Measurements from ENCODE around the gene ONECUT3. TPM values are rescaled to one million over a fixed set of nuclear protein-coding genes. Genes with fewer than 3 reads are reported as not detected.

The ONECUT3 gene
- total RNA-seq, 2 donors from 2014 or later, result 0.05 TPM; not detected in 1

DNA sequence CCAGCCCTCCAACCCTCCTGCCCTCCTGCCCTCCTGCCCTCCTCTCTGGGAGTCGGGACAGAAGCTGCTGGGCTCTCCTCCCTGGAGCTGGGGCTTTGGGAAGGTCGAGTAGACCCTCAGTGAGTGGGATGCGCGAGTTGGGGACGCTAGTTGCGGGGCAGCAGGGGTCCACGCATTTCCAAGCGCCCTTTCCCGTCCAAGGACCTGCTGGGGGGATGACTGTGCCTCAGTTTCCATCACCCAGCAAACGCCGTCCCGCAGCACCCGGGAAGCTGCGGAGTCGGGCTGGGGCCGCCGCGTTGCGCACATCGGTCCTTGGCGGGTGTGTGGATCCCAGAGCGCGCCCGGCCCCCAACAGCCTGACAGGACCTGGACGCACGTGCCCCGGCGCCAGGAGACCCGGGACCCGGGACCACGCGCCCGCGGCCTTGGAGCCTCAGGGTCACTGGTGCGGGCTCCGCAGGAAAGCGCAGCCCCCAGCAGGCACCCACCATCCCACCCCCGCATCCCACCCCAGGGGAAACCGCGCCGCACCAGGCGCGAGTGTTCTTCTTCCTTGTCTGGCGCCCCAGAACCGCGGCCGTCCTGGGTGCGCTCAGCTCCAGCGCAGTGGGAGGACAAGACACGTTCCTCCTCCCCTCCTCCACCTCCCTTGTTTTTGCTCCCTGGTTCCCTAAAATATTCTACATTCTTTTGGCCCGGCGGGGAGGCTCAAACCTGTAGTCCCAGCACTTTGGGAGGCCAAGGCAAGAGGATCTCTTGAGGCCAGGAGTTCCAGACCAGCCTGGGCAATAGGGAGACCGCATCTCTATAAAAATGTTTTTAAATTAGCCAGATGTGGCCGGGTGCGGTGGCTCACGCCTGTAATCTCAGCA is 9.2 kb downstream of the ONECUT3 start:
- Histone ChIP-seq H3K4me1 (no peaks in the 10 kb centered on the region), H3K9me3 (no peaks in the 10 kb centered on the region), H3K27me3 (peaks cover 88% of the 10 kb centered on the region), H3K27ac (no peak overlapping the region), H3K36me3 (no peaks in the 10 kb centered on the region), H3K4me3 (no peak overlapping the region), H3K9ac (ENCODE audit: low read depth in 2 of 2, low read length in 2 of 2) (no peak overlapping the region)
- intact Hi-C loops (cut with DNase I), result no loop called here
- TF ChIP-seq, protein P1, sequence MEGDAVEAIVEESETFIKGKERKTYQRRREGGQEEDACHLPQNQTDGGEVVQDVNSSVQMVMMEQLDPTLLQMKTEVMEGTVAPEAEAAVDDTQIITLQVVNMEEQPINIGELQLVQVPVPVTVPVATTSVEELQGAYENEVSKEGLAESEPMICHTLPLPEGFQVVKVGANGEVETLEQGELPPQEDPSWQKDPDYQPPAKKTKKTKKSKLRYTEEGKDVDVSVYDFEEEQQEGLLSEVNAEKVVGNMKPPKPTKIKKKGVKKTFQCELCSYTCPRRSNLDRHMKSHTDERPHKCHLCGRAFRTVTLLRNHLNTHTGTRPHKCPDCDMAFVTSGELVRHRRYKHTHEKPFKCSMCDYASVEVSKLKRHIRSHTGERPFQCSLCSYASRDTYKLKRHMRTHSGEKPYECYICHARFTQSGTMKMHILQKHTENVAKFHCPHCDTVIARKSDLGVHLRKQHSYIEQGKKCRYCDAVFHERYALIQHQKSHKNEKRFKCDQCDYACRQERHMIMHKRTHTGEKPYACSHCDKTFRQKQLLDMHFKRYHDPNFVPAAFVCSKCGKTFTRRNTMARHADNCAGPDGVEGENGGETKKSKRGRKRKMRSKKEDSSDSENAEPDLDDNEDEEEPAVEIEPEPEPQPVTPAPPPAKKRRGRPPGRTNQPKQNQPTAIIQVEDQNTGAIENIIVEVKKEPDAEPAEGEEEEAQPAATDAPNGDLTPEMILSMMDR (IDR thresholded peaks at IDR 0.05), result no peak
- DNase-seq, result no peak

DNA sequence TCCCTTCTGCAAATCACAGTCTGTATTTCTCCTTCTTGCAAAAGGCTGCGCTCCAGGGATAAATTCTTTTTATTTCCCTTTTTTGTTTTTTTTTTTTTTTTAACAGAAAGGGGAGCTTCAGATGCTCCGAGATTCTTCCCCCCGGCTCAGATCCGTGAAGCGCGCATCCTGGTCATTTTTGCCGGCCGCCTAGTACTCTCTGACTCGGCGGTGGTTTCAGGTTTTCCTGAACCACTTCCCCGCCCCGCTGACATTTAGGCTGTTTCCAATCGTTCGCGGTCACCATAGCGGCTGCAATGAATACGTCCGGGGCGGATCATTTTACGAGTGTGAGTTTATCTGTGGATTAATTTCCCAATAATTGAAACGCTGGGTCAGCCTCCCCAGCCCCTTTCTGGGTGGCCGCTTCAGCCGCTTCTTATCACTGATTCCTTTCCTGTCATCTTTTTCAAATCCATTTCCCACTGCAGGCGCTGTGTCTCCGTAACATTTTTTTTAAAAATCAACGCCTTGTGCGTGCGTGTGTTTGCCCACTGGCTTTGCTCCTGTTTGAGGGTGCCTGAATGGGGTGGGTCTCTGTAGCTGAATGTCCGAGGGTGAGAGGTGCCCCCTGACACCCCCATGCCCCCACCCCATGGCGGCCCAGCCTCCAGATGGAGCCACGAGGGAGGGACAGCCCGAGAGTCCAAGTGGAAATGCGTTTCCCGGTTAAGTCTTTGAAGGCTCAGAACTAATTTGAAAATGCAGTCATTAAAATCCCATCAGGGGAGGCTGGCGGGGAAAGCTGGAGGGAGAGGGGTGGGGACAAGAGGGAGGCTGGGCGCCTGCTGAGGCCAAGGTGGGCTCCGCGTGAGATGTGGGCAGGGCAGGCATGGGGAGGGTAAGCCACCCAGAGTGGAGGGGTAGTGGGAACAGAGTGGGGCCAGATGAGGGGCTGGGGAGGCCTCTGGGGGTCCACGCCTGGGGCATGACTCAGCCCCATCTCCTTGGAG is 10.6 kb downstream of the ONECUT3 start:
- Histone ChIP-seq H3K36me3 (no peaks in the 10 kb centered on the region), H3K4me1 (no peaks in the 10 kb centered on the region), H3K4me3 (no peak overlapping the region), H3K9ac (ENCODE audit: low read depth in 2 of 2, low read length in 2 of 2) (no peak overlapping the region), H3K9me3 (no peaks in the 10 kb centered on the region), H3K27ac (no peak overlapping the region), H3K27me3 (peaks cover 84% of the 10 kb centered on the region)
- TF ChIP-seq, protein P1 (IDR thresholded peaks at IDR 0.05), result no peak
- DNase-seq, result no peak
- intact Hi-C loops (cut with DNase I), result no loop called here

DNA sequence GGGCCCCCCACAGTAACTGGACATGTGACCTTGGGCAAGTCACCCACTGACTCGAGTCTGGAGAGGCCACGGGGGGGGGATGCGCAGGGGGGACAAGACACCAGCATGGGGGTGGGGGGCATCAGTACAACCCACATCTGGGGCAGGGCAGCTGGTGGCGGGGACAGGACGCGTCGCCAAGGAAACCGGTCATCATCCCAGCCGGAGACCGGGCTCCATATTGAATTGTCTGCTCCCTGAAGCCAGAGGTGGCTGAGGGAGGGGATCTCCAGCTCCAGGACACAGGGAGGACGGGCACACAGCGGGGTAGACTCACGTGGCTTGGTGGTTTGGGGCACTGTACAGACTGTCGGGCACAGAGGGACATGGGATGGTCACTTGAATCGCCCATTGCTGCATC is 11.4 kb downstream of the ONECUT3 start:
- H3K4me3 ChIP-seq, result no peak overlapping the region
- H3K4me1 ChIP-seq, result no peaks in the 10 kb centered on the region
- intact Hi-C loops (cut with DNase I), result loop anchor here (5.0 kb wide), 1 partner anchor 92 kb away; no protein-coding TSS in a partner anchor
- no peak for DNase-seq
- H3K36me3 ChIP-seq, result no peaks in the 10 kb centered on the region
- no peak overlapping the region for H3K9ac ChIP-seq (ENCODE audit: low read depth in 2 of 2, low read length in 2 of 2)
- TF ChIP-seq, protein P1 (IDR thresholded peaks at IDR 0.05), result no peak
- peaks cover 79% of the 10 kb centered on the region for H3K27me3 ChIP-seq
- no peaks in the 10 kb centered on the region for H3K9me3 ChIP-seq
- H3K27ac ChIP-seq, result no peak overlapping the region

DNA sequence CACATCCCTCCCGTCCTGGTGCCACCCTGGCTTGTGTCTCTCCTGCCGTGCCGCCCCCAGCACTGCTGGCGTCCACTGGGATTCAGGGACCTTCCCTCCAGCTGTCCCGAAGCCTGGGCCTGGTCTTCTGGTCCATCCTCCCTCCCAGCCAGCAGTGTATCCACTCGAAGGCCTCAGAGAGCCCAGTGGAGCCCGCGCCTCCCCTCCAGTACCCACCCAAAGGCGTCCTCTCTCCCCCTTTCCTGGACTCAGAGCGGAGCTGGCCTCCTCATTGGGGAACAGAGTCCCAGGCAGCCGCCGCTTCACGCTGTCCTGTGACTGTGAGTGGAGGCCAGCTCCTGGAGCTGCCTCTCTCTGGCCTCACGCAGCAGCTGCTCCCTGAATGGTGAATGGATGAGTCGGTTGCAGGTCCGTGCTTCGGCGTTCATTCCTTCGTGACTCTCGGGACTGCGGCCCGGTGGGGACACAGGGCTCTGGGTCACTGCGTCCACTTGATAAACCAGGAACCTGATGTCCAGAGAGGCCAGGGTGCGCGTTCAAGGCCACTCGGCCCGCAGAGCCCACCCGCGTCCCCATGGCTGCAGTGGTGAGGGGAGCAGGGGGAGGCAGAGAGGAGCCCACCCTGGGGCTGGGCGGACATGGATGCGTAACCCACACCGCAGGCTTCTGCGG is 12.1 kb downstream of the ONECUT3 start:
- Histone ChIP-seq H3K4me3 (no peak overlapping the region), H3K36me3 (no peaks in the 10 kb centered on the region), H3K27me3 (peaks cover 73% of the 10 kb centered on the region), H3K9me3 (no peaks in the 10 kb centered on the region), H3K4me1 (no peaks in the 10 kb centered on the region), H3K27ac (no peak overlapping the region), H3K9ac (ENCODE audit: low read depth in 2 of 2, low read length in 2 of 2) (no peak overlapping the region)
- intact Hi-C loops (cut with DNase I), result loop anchor here (5.0 kb wide), 1 partner anchor 93 kb away; no protein-coding TSS in a partner anchor
- no peak for DNase-seq
- TF ChIP-seq, protein P1 (IDR thresholded peaks at IDR 0.05), result no peak
